Lower leg skin (tissue), 3 donors: ENCODE data around the gene SKI.

ENCODE experiments used
- POLR2A ChIP-seq, 2 donors: fragments of 450-650 bp; IDR thresholded peaks; one replicate each; pipeline ENCODE4 v1.6.1; 2016 to 2017; ENCODE audit warnings: antibody characterized with exemption in 2 of 2, mild to moderate bottlenecking in 1 of 2, moderate library complexity in 1 of 2
- TF ChIP-seq, protein P1 (sequence below), 3 donors: fragments of 450-650 bp; IDR thresholded peaks; one replicate each; pipeline ENCODE4 v1.5.1; 2016; ENCODE audit warnings: antibody characterized with exemption in 3 of 3, mild to moderate bottlenecking in 3 of 3, moderate library complexity in 2 of 3

DNA sequence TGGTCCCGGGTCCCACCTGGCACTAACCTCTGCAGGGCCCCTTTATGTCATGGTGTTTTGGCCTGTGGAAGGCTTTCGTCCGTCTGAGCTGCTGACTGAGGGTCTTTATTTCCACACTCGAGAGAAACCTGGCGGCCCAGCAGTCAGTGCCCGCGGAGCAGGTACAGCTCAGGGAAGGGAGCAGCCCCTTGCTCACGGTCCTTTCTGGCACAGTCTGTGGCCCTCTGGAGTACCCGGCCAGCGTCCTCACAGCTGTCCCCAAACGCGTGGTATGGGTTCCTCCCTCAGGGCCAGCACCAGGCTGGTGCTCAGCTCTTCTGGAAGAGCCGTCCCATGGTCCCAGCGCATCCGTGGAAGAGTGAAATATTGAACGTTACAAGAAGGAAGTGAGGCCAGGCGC lies 24.3 kb downstream of the SKI start:
- no peak for TF ChIP-seq POLR2A (IDR thresholded peaks at IDR 0.05)
- TF ChIP-seq, protein P1, sequence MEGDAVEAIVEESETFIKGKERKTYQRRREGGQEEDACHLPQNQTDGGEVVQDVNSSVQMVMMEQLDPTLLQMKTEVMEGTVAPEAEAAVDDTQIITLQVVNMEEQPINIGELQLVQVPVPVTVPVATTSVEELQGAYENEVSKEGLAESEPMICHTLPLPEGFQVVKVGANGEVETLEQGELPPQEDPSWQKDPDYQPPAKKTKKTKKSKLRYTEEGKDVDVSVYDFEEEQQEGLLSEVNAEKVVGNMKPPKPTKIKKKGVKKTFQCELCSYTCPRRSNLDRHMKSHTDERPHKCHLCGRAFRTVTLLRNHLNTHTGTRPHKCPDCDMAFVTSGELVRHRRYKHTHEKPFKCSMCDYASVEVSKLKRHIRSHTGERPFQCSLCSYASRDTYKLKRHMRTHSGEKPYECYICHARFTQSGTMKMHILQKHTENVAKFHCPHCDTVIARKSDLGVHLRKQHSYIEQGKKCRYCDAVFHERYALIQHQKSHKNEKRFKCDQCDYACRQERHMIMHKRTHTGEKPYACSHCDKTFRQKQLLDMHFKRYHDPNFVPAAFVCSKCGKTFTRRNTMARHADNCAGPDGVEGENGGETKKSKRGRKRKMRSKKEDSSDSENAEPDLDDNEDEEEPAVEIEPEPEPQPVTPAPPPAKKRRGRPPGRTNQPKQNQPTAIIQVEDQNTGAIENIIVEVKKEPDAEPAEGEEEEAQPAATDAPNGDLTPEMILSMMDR (IDR thresholded peaks at IDR 0.05) = no peak
